Neuron (in vitro differentiated cells): ENCODE results near the gene AMPD1.

ENCODE experiments used
- H2AFZ ChIP-seq: one replicate; pipeline ENCODE4 v1.6.1; 2013; ENCODE audit warnings: low read depth, mild to moderate bottlenecking, inconsistent platforms, low read length, moderate library complexity
- H3K27me3 ChIP-seq: one replicate; pipeline ENCODE4 v1.6.1; 2013; ENCODE audit warnings: low read length; ENCODE audit not compliant: insufficient read depth
- H3K36me3 ChIP-seq: one replicate; pipeline ENCODE4 v1.6.1; 2013; ENCODE audit warnings: low read length; ENCODE audit not compliant: insufficient read depth
- H3K4me1 ChIP-seq: one replicate; pipeline ENCODE4 v1.6.1; 2013; ENCODE audit warnings: low read length; ENCODE audit not compliant: insufficient read depth
- H3K4me3 ChIP-seq: 2 replicates; pipeline ENCODE4 v1.5.1; 2013; ENCODE audit warnings: mild to moderate bottlenecking, low read length, moderate library complexity
- H3K9me3 ChIP-seq: one replicate; pipeline ENCODE4 v1.6.1; 2013; ENCODE audit warnings: low read length

The AMPD1 gene

DNA sequence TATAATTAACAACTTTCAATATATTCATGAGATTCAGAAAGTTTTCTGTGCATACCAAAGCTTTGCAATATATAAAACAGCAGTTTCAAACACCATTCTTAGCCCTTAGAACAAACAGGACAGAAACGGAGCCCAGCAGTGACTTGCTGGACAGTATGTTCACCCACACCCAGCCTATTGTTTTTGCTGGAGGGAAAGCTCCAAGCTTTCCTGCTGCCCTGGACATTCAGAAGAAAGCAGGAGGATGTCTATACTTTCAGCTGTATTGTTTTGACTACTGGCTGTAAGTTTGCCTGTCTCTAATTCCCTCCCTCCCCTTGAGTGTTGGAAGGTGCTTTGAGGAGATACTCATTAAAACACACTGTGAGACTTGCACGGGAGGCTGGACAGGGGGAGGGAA lies 35.1 kb downstream of the AMPD1 start:
- Histone ChIP-seq H2AFZ (no peak overlapping the region), H3K36me3 (no peaks in the 10 kb centered on the region), H3K4me3 (no peak overlapping the region), H3K4me1 (no peaks in the 10 kb centered on the region), H3K9me3 (no peaks in the 10 kb centered on the region), H3K27me3 (peaks cover 2% of the 10 kb centered on the region)

GRCh38 chr1:114651893-114652292 lies 43.5 kb downstream of the AMPD1 start:
- Histone ChIP-seq H3K4me3 (no peak overlapping the region), H2AFZ (no peak overlapping the region), H3K4me1 (no peaks in the 10 kb centered on the region), H3K36me3 (no peaks in the 10 kb centered on the region), H3K27me3 (peaks cover 2% of the 10 kb centered on the region), H3K9me3 (no peaks in the 10 kb centered on the region)

DNA sequence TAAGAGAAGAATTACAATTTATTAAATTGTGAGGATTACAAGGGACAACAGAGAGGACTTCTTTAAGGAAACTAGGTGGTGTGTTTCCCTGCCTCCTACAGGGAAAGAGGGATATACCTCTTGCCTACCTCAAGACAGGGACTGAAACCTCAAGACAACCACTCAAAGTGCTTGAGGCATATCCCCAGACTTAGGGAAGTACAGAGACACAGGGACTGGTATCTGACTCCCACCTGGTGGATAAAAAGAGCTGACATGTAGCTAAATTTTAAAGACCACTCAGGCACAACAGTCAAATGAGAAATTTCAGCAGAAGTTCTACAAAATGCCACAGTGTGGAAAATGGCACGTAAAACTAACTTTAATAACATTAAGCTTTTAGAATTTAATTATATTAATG lies 46.8 kb downstream of the AMPD1 start:
- Histone ChIP-seq H3K36me3 (no peaks in the 10 kb centered on the region), H3K27me3 (no peaks in the 10 kb centered on the region), H3K4me1 (no peaks in the 10 kb centered on the region), H3K9me3 (no peaks in the 10 kb centered on the region), H2AFZ (no peak overlapping the region), H3K4me3 (no peak overlapping the region)

DNA sequence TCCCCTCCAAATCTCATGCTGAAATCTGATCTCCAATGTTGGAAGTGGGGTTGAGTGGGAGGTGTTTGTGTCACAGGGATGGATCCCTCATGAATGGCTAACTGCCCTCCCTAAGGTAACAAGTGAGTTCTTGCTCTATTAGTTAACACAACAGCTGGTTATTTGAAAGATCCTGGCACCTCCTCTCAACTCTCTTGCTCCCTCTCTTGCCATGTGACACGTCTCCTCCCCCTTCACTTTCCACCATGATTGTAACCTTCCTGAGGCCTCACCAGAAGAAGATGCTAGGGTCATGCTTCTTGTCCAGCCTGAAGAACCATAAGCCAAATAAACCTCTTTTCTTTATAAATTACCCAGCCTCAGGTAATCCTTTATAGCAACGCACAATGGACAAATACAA lies 54.0 kb downstream of the AMPD1 start:
- Histone ChIP-seq H3K27me3 (no peaks in the 10 kb centered on the region), H3K36me3 (no peaks in the 10 kb centered on the region), H3K9me3 (no peaks in the 10 kb centered on the region), H2AFZ (no peak overlapping the region), H3K4me1 (no peaks in the 10 kb centered on the region), H3K4me3 (no peak overlapping the region)

DNA sequence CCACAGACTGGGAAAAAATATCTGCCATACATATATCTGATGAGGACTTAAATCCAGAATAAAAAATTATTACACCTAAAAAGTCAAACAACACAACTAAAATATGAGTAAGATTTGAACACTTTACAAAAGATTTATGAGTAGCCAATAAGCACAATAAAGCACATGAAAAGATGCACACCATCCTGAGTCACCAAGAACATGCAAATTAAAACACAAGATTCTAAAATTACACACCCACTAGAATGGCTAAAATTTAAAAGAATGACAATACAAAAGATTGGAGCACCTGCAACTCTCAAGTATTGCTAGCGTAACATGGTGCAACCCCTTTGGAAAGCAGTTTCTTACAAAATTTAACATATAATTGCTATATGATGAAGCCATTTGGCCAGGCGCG lies 56.4 kb downstream of the AMPD1 start:
- Histone ChIP-seq H3K9me3 (no peaks in the 10 kb centered on the region), H3K4me3 (no peak overlapping the region), H3K4me1 (no peaks in the 10 kb centered on the region), H2AFZ (no peak overlapping the region), H3K36me3 (no peaks in the 10 kb centered on the region), H3K27me3 (no peaks in the 10 kb centered on the region)

- Histone ChIP-seq H3K9me3 (no peaks in the 10 kb centered on the region), H3K27me3 (no peaks in the 10 kb centered on the region), H3K36me3 (no peaks in the 10 kb centered on the region), H3K4me1 (no peaks in the 10 kb centered on the region), H3K4me3 (no peak overlapping the region), H2AFZ (no peak overlapping the region)
Measured at GRCh38 chr1:114632427-114632826, 62.9 kb downstream of the AMPD1 start.

- Histone ChIP-seq H3K4me1 (no peaks in the 10 kb centered on the region), H3K27me3 (no peaks in the 10 kb centered on the region), H3K36me3 (no peaks in the 10 kb centered on the region), H2AFZ (no peak overlapping the region), H3K9me3 (no peaks in the 10 kb centered on the region), H3K4me3 (no peak overlapping the region)
Measured at GRCh38 chr1:114627107-114627506, 68.2 kb downstream of the AMPD1 start.

- Histone ChIP-seq H2AFZ (no peak overlapping the region), H3K36me3 (no peaks in the 10 kb centered on the region), H3K27me3 (peaks cover 4% of the 10 kb centered on the region), H3K9me3 (no peaks in the 10 kb centered on the region), H3K4me1 (no peaks in the 10 kb centered on the region), H3K4me3 (no peak overlapping the region)
Measured at GRCh38 chr1:114623364-114623763, 72.0 kb downstream of the AMPD1 start.
